Endothelial cell of umbilical vein (primary cell): ENCODE measurements around the gene SLC7A6. TPM values are rescaled to one million over a fixed set of nuclear protein-coding genes. Genes with fewer than 3 reads are reported as not detected.

ENCODE experiments used
- BruUV-seq: library from RNA; stranded (reverse); fragments of 400-500 nt; replicated peaks from 2 replicates; lab custom pipeline; 2021; lab: Mats Ljungman, UMichigan
- CTCF ChIA-PET: fragments of 300-600, 350-600 bp; sonication (Branson Sonifier 250); formaldehyde crosslinking; loops from one replicate; lab custom pipeline; 2021; ENCODE audit warnings: antibody characterized with exemption, inconsistent platforms; lab: Charles Lee
- POLR2A ChIA-PET: fragments of 300-600, 350-600 bp; sonication (Branson Sonifier 250); formaldehyde crosslinking; loops from one replicate; lab custom pipeline; 2021; ENCODE audit warnings: antibody characterized with exemption, inconsistent platforms; lab: Charles Lee
- DNase-seq: peaks from one replicate; pipeline ENCODE4 v3.0.0-alpha.2; 2011; ENCODE audit warnings: low read depth, low spot score
- FAIRE-seq: peaks from 2 replicates; lab custom pipeline; 2011; peaks lifted over from hg19 to GRCh38; lab: Jason Lieb, UNC
- H2AFZ ChIP-seq: 2 replicates; pipeline ENCODE4 v1.6.0; 2012; ENCODE audit warnings: low read depth, low read length, control low read depth, inconsistent platforms
- H3K27ac ChIP-seq: 2 replicates; pipeline ENCODE4 v1.5.1; 2011; ENCODE audit warnings: low read depth, mild to moderate bottlenecking, control low read depth, low read length, moderate library complexity; ENCODE audit not compliant: insufficient read depth
- H3K27me3 ChIP-seq, 2 experiments: 2 replicates each; pipeline versions ENCODE4 v1.6.0 to v1.6.1; 2011; ENCODE audit warnings: low read length in 2 of 2, mixed read lengths in 1 of 2; ENCODE audit not compliant: control insufficient read depth in 2 of 2, insufficient read depth in 2 of 2
- H3K36me3 ChIP-seq, 2 experiments: 2 replicates in 1 of 2; 3 replicates in 1 of 2; pipeline ENCODE4 v1.5.1; 2011; ENCODE audit warnings: low read length in 2 of 2, mild to moderate bottlenecking in 1 of 2, moderate library complexity in 1 of 2; ENCODE audit not compliant: control insufficient read depth in 2 of 2, insufficient read depth in 2 of 2; ENCODE audit errors: extremely low read depth in 1 of 2
- H3K4me1 ChIP-seq: 3 replicates; pipeline ENCODE4 v1.5.1; 2011; ENCODE audit warnings: mild to moderate bottlenecking, low read length; ENCODE audit not compliant: control insufficient read depth, insufficient read depth; ENCODE audit errors: extremely low read depth
- H3K4me2 ChIP-seq: 2 replicates; pipeline ENCODE4 v1.6.1; 2011; ENCODE audit warnings: low read length, control low read depth, mixed read lengths; ENCODE audit not compliant: insufficient read depth
- H3K4me3 ChIP-seq, 3 experiments: fragments of 200-600 bp in 1 of 3; sonication (generic), shearing (Covaris generic) in 1 of 3; replicated peaks in 1 of 3; 2 replicates each; pipeline ENCODE4 v1.5.1; 2011 to 2016; ENCODE audit warnings: control low read depth in 3 of 3, low read length in 3 of 3, mild to moderate bottlenecking in 2 of 3, inconsistent platforms in 1 of 3, low read depth in 1 of 3, moderate library complexity in 1 of 3; ENCODE audit not compliant: insufficient read depth in 1 of 3
- H3K79me2 ChIP-seq: 2 replicates; pipeline ENCODE4 v1.6.0; 2012; ENCODE audit warnings: low read length, inconsistent platforms; ENCODE audit not compliant: control insufficient read depth, insufficient read depth
- H3K9ac ChIP-seq: replicated peaks from 2 replicates; pipeline ENCODE3; 2011; ENCODE audit warnings: low read length, control low read depth; ENCODE audit not compliant: insufficient read depth; ENCODE audit errors: extremely low read depth
- H3K9me1 ChIP-seq: replicated peaks from 3 replicates; pipeline ENCODE4 v1.6.0; 2011; ENCODE audit warnings: mild to moderate bottlenecking, low read length; ENCODE audit not compliant: control insufficient read depth, insufficient read depth; ENCODE audit errors: extremely low read depth
- H3K9me3 ChIP-seq: replicated peaks from 2 replicates; pipeline ENCODE4 v1.5.1; 2012; ENCODE audit warnings: low read length, inconsistent platforms; ENCODE audit not compliant: control insufficient read depth, insufficient read depth
- H4K20me1 ChIP-seq: replicated peaks from 2 replicates; pipeline ENCODE3; 2011; ENCODE audit warnings: mild to moderate bottlenecking, low read length; ENCODE audit not compliant: control insufficient read depth, insufficient read depth; ENCODE audit errors: extremely low read depth
- FOS ChIP-seq: IDR thresholded peaks from 2 replicates; pipeline ENCODE4 v1.6.1; 2011; ENCODE audit warnings: mild to moderate bottlenecking, low read length, moderate library complexity, borderline replicate concordance; ENCODE audit not compliant: insufficient read depth
- GATA2 ChIP-seq: IDR thresholded peaks from 2 replicates; pipeline ENCODE4 v1.7.0; 2011; ENCODE audit warnings: low read depth, mild to moderate bottlenecking, moderate library complexity, mixed read lengths, low read length; ENCODE audit not compliant: insufficient read length, insufficient read depth
- POLR2A ChIP-seq: IDR thresholded peaks from 2 replicates; pipeline ENCODE4 v1.6.1; 2012; ENCODE audit warnings: low read depth, mild to moderate bottlenecking, control low read depth, low read length
- POLR2AphosphoS5 ChIP-seq: IDR thresholded peaks from 2 replicates; pipeline ENCODE4 v1.6.1; 2012; ENCODE audit warnings: low read depth, mild to moderate bottlenecking, control low read depth, low read length, moderate library complexity; ENCODE audit not compliant: insufficient read depth
- dilution Hi-C: fragments of 300-500 bp; cut with MboI; formaldehyde crosslinking; loops from one replicate; pipeline ENCODE4 v1.15.0; 2019; ENCODE audit warnings: low sequenced_read_pairs; ENCODE audit not compliant: extremely low pct_ligation_motif_present
- intact Hi-C: fragments of 100-400 bp; cut with micrococcal nuclease; formaldehyde crosslinking; loops from one replicate; pipeline ENCODE4 v1.10.0; 2022
- polyA plus RNA-seq, 4 experiments: library from polyadenylated mRNA; depleted of rRNA in 3 of 4; stranded (reverse) in 3 of 4; unstranded in 1 of 4; fragments of >200 nt; gene quantifications; 2 replicates each; pipeline versions ENCODE4 v1.2.1 to v1.2.3, GENCODE V29; 2011 to 2012; ENCODE audit warnings: missing spikeins in 1 of 4
- total RNA-seq: library from RNA; stranded (reverse); gene quantifications from 2 replicates; pipeline ENCODE4 v1.2.3, GENCODE V29; 2021
- TF ChIP-seq, protein P1 (sequence below): IDR thresholded peaks from 2 replicates; pipeline ENCODE4 v1.6.1; 2011; ENCODE audit not compliant: insufficient read depth, insufficient read length
- TF ChIP-seq, protein P2 (sequence below), 2 donors: IDR thresholded peaks; 1 replicate in 1 of 2; 2 replicates in 1 of 2; pipeline ENCODE4 v1.5.1; 2011; ENCODE audit warnings: low read length in 2 of 2, mild to moderate bottlenecking in 2 of 2, moderate library complexity in 2 of 2, control low read depth in 1 of 2, inconsistent platforms in 1 of 2, low read depth in 1 of 2; ENCODE audit not compliant: insufficient read depth in 1 of 2; ENCODE audit errors: extremely low read depth in 1 of 2

Gene SLC7A6
- total and polyA plus RNA-seq, 2 donors (not counting 3 experiments of a cell fraction or from before 2014, with no cell fraction given), result 68.0 to 86.5 TPM

DNA sequence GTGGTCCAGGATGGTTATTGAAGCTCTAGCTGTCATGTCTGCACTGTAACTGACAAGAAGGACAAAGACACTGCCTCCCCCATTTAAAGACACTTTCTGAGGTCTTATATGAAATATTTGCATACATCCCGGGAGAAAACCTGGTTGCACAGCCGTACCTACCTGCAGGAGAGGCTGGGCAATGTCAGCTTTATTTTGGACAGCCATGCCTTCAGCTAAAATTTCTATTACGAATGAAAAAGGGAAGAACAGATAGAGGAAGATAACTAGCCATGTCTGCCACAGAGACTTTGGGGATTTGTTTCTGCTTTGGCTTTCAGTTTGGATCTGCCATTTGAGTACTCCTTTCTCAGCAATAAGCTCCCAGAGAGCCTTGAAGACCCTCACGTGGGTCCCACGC is 19.0 kb downstream of the SLC7A6 start:
- no peak for DNase-seq
- Histone ChIP-seq H3K9ac (no peak overlapping the region), H3K9me3 (no peaks in the 10 kb centered on the region), H3K27ac (no peak overlapping the region), H3K4me3 (no peak overlapping the region), H3K9me1 (no peaks in the 10 kb centered on the region), H3K27me3 (no peaks in the 10 kb centered on the region), H2AFZ (no peak overlapping the region), H3K4me1 (peaks cover 39% of the 10 kb centered on the region), H3K79me2 (peaks cover 53% of the 10 kb centered on the region), H4K20me1 (no peaks in the 10 kb centered on the region), H3K4me2 (no peak overlapping the region), H3K36me3 (peaks cover 4% of the 10 kb centered on the region in 2 experiments)
- dilution Hi-C loops, result no loop called here
- intact Hi-C loops, result no loop called here
- no peak for FAIRE-seq
- ChIA-PET CTCF (interaction anchor here (1.8 to 4.0 kb wide), 4 partner anchors 12 to 46 kb away, joined by 5 to 25 read pairs (median 12); partner anchors contain the start of gene SLC7A6), POLR2A (interaction anchor here (1.0 kb wide), 1 partner anchor 8 kb away, joined by 3 read pairs; no protein-coding TSS in a partner anchor)
- BruUV-seq, result no TSS peak
- TF ChIP-seq POLR2A (no peak), POLR2AphosphoS5 (no peak), FOS (no peak), GATA2 (no peak)
- TF ChIP-seq, protein P1, sequence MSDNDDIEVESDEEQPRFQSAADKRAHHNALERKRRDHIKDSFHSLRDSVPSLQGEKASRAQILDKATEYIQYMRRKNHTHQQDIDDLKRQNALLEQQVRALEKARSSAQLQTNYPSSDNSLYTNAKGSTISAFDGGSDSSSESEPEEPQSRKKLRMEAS, result no peak
- TF ChIP-seq, protein P2, sequence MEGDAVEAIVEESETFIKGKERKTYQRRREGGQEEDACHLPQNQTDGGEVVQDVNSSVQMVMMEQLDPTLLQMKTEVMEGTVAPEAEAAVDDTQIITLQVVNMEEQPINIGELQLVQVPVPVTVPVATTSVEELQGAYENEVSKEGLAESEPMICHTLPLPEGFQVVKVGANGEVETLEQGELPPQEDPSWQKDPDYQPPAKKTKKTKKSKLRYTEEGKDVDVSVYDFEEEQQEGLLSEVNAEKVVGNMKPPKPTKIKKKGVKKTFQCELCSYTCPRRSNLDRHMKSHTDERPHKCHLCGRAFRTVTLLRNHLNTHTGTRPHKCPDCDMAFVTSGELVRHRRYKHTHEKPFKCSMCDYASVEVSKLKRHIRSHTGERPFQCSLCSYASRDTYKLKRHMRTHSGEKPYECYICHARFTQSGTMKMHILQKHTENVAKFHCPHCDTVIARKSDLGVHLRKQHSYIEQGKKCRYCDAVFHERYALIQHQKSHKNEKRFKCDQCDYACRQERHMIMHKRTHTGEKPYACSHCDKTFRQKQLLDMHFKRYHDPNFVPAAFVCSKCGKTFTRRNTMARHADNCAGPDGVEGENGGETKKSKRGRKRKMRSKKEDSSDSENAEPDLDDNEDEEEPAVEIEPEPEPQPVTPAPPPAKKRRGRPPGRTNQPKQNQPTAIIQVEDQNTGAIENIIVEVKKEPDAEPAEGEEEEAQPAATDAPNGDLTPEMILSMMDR (IDR thresholded peaks at IDR 0.05; ENCODE audit: extremely low read depth in 1 of 2, insufficient read depth in 1 of 2, low read depth in 1 of 2, low read length in 2 of 2), result no peak
